ENCODE measurements around the gene P2RY11. TPM values are rescaled to one million over a fixed set of nuclear protein-coding genes. Genes with fewer than 3 reads are reported as not detected.

Gene P2RY11
- total and polyA plus RNA-seq, 2 experiments from 2014 or later, result 2.7 to 6.1 TPM

DNA sequence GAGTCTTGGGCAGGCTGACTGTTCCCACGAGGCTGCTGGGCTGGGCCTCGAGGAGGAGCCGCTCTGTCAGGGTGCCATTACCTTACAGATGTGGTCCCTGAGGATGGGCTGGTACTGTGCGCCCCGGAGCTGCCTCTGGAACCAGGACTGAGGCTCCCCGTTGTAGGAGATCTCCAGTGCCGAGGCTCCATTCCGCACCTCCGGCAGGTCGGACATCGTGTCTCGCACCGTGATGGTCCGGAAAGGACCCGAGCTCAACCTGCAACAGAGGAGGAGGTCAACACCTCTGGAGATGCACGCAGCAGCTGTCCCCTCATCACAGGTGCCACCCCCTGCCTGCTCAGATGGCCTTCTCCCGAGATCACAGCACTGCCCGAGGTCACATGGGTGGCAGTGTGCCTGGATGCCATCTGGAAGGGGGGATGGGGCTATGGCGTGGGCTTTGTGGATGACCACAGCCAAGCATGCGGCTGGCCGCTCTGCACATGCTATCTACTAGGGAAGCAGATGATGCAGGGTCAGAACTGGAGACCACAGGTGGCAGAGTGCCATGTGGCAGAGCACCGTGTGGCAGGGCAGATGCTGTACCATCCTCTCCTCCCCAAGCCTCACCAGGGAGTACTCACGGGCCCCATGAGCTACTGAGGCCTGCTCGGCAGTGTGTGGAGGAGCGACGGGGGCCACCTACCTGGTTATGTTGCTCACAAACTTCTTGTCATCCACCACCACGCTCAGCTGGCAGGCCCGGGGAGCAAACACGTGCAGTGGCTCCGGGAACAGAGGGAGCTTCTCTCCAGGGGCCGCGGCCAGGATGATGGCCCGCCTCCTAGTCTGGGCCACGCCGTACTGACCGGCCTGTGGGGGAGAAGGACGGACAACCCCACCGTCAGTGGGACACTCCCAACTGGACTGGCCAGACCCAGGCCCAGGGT is 26.5 kb downstream of the P2RY11 start:
- no peak overlapping the region for H3K4me3 ChIP-seq
- no peaks in the 10 kb centered on the region for H3K9me3 ChIP-seq (ENCODE audit: low read depth)
- no peak for DNase-seq (ENCODE audit: low spot score)
- H3K36me3 ChIP-seq (replicated peaks; ENCODE audit: insufficient read depth, low read depth), result no peaks in the 10 kb centered on the region
- H3K79me2 ChIP-seq, result no peaks in the 10 kb centered on the region
- H3K9me2 ChIP-seq (replicated peaks; ENCODE audit: insufficient read depth), result no peaks in the 10 kb centered on the region
- H3K27ac ChIP-seq, result no peak overlapping the region
- no peaks in the 10 kb centered on the region for H3K4me1 ChIP-seq (ENCODE audit: insufficient read depth)
- no peak overlapping the region for H2AFZ ChIP-seq
- no peak for TF ChIP-seq EZH2 (IDR thresholded peaks at IDR 0.05; ENCODE audit: borderline replicate concordance)
- no peak for TF ChIP-seq EZH2phosphoT487 (IDR thresholded peaks at IDR 0.05; ENCODE audit: low read depth, severe bottlenecking, unreplicated experiment)
- TF ChIP-seq CTCF (IDR thresholded peaks at IDR 0.05; ENCODE audit: poor library complexity), result no peak
- no peak overlapping the region for H3K4me2 ChIP-seq
- 95% methylated on average over 38 of the region's 38 CpGs for WGBS (ENCODE audit: low lambda C conversion rate, missing lambda C conversion rate)
- H3K27me3 ChIP-seq, result no peaks in the 10 kb centered on the region
- no peaks in the 10 kb centered on the region for H4K20me1 ChIP-seq (ENCODE audit: insufficient read depth, poor library complexity, severe bottlenecking)

GRCh38 chr19:10138879-10139795 is 27.6 kb downstream of the P2RY11 start:
- H3K27ac ChIP-seq, result no peak overlapping the region
- TF ChIP-seq EZH2phosphoT487 (IDR thresholded peaks at IDR 0.05; ENCODE audit: low read depth, severe bottlenecking, unreplicated experiment) (no peak), EZH2 (IDR thresholded peaks at IDR 0.05; ENCODE audit: borderline replicate concordance) (no peak), CTCF (IDR thresholded peaks at IDR 0.05; ENCODE audit: poor library complexity) (no peak)
- no peaks in the 10 kb centered on the region for H3K79me2 ChIP-seq
- H3K36me3 ChIP-seq (replicated peaks; ENCODE audit: insufficient read depth, low read depth), result no peaks in the 10 kb centered on the region
- DNase-seq (ENCODE audit: low spot score), result no peak
- 95% methylated on average over 27 of the region's 27 CpGs for WGBS (ENCODE audit: low lambda C conversion rate, missing lambda C conversion rate)
- no peaks in the 10 kb centered on the region for H3K4me1 ChIP-seq (ENCODE audit: insufficient read depth)
- no peaks in the 10 kb centered on the region for H3K27me3 ChIP-seq
- H2AFZ ChIP-seq, result no peak overlapping the region
- H4K20me1 ChIP-seq (ENCODE audit: insufficient read depth, poor library complexity, severe bottlenecking), result no peaks in the 10 kb centered on the region
- no peaks in the 10 kb centered on the region for H3K9me2 ChIP-seq (replicated peaks; ENCODE audit: insufficient read depth)
- no peak overlapping the region for H3K4me3 ChIP-seq
- H3K4me2 ChIP-seq, result no peak overlapping the region
- no peaks in the 10 kb centered on the region for H3K9me3 ChIP-seq (ENCODE audit: low read depth)

GRCh38 chr19:10139952-10140351 is 28.5 kb downstream of the P2RY11 start:
- Histone ChIP-seq H3K27me3 (no peaks in the 10 kb centered on the region), H3K79me2 (no peaks in the 10 kb centered on the region), H4K20me1 (ENCODE audit: insufficient read depth, poor library complexity, severe bottlenecking) (no peaks in the 10 kb centered on the region), H3K27ac (no peak overlapping the region), H3K9me2 (replicated peaks; ENCODE audit: insufficient read depth) (no peaks in the 10 kb centered on the region), H3K4me3 (no peak overlapping the region), H3K4me1 (ENCODE audit: insufficient read depth) (no peaks in the 10 kb centered on the region), H3K9me3 (ENCODE audit: low read depth) (no peaks in the 10 kb centered on the region), H3K36me3 (replicated peaks; ENCODE audit: insufficient read depth, low read depth) (no peaks in the 10 kb centered on the region), H2AFZ (no peak overlapping the region), H3K4me2 (no peak overlapping the region)
- DNase-seq (ENCODE audit: low spot score), result no peak
- WGBS (ENCODE audit: low lambda C conversion rate, missing lambda C conversion rate), result 98% methylated on average over 23 of the region's 23 CpGs
- TF ChIP-seq EZH2 (IDR thresholded peaks at IDR 0.05; ENCODE audit: borderline replicate concordance), result no peak
- no peak for TF ChIP-seq EZH2phosphoT487 (IDR thresholded peaks at IDR 0.05; ENCODE audit: low read depth, severe bottlenecking, unreplicated experiment)
- no peak for TF ChIP-seq CTCF (IDR thresholded peaks at IDR 0.05; ENCODE audit: poor library complexity)
